Smooth muscle cell of trachea (primary cell): ENCODE results near the gene APOM. TPM values are rescaled to one million over a fixed set of nuclear protein-coding genes. Genes with fewer than 3 reads are reported as not detected.

Experiments
- total RNA-seq: library from RNA; depleted of rRNA; stranded (reverse); fragments of >200 nt; gene quantifications from 2 replicates; pipeline ENCODE4 v1.2.1, GENCODE V29; 2014

The APOM gene
- total RNA-seq: 1.0 and 1.3 TPM in 2 replicates

DNA sequence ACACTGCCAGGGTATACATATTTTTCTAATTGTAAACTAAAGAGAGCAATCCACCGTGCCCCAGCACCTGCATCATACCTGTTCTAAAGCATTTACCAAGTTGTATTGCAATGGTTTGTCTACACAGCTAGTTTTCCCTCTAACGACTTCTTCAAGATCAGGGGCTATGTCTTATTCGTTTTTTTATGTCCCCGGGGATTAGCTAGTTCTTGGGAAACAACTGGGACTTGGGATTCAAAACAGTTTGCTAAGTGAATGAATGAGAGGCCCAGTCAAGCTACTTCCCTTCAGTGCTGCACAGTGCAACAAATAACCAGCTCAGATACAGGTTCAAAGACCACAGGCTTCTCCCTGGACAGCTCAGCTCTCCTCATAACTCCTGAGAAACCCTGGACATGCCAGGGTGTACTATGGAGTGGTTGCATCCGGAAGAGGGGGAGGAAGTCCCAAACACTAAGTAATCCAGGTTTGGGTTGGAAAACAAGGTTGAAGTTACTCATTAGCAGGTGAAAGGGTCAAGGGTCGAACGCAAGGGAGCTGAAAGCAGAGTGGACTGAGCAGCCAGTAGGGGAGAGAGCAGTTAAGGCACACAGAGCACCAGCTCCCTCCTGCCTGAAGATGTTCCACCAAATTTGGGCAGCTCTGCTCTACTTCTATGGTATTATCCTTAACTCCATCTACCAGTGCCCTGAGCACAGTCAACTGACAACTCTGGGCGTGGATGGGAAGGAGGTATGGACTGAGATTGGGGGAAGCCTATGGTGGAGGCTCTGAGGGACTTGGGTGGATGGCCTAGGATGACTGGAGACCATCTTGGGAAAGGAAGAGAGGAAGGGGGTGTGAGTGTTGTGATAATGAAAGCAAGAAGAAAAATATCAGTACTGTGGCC lies at the start of gene APOM:
Gene APOM (plus strand): TSS at position 546 of the 889 bp plus-strand sequence. CDS start 73 bp downstream, at position 619.

GRCh38 chr6:31614684-31615578 lies 40.8 kb upstream of the APOM start, which contains the start of gene AIF1:
AIF1 (plus strand) TSS chr6:31615234; CDS start chr6:31615330, 96 bp downstream.

GRCh38 chr6:31620586-31621319 lies 34.9 kb upstream of the APOM start, which contains the start of gene PRRC2A:
PRRC2A (plus strand) TSS chr6:31620715; CDS start chr6:31622790, 2,075 bp downstream.

DNA sequence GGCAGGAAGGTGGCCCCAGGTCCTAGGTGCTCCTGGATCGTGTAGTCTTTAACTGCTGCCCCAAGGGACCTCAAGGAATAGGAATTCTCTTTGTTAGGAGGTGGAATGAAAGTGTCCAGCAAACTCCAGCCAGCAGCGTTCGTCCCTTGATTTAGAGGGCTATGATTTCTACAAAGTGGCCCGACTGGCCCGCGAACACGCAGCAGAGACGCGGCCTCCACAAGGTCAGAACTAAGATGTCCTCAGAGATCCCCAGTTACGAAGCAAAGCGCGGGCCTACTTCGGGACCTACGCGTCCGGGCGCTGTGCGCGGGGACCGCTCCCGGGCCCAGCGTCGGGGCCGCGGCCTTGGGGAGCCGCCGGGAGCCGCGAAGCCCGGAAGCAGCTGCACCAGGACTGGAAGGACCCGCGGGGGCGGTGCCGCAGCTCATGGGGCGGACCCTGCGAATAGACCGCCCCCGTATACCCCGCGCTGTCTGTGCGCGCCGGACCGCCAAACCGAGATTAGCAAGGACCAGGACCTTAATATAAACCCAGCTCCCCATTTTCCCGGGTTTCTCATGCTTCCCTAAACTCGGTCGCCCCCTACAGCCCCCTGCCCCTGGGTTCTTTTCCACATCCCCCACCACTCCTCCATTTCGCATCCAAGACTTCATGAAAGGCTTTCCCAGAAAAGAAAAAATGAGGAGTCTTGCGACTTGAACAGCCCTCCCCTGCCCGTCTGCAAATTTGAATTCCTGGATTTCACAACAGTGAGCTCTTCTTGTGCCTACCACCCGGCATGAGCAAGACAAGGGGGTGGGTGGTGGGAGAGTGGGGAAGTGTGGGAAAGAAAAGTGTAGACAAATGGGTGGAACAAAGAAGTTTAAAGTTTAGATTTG lies 4.9 kb downstream of the APOM start, which contains the start of gene C6orf47:
Gene C6orf47 (minus strand): TSS at position 398 of the 881 bp plus-strand sequence. CDS start 831 bp downstream, outside the sequence.

DNA sequence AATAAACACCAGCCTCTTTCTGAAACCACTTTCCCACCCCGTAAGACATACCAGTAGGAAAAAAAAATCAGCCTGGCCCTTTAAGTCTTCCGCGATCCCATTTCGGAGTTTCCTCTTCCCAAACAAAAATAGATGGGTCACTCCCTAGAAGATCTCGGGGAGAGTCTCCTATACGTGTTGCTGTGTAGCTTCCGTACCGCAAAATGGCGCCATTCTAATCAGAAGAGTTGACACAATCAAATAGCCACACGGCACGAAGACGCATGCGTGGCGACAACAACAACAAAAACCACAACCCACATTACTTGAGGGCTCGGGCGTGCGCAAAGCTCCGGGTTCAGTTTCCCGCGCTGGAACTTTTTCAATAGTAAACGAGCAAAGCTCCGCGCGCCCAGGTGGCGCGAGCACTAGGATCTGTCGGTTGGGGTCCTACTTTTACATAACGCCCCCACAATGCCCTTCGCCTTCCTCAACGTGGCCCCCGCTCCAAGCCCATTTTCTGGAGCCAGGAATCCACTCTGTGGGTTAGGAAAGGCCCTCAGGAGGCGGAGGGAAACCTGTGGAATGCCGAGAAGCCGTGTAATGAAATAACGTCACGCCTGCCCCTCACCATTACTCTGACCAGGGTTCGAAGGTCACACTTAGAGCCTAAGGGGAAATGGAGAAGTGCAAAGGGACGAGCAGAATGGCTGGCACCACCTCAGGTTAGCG lies 9.3 kb downstream of the APOM start, which contains the start of gene GPANK1:
Gene GPANK1 (minus strand): TSS at position 208 of the 711 bp plus-strand sequence. CDS start 519 bp downstream, outside the sequence.

GRCh38 chr6:31665501-31666336 lies 10.0 kb downstream of the APOM start, which contains the start of gene CSNK2B:
CSNK2B (plus strand) TSS chr6:31666080; CDS start chr6:31666832, 752 bp downstream.

DNA sequence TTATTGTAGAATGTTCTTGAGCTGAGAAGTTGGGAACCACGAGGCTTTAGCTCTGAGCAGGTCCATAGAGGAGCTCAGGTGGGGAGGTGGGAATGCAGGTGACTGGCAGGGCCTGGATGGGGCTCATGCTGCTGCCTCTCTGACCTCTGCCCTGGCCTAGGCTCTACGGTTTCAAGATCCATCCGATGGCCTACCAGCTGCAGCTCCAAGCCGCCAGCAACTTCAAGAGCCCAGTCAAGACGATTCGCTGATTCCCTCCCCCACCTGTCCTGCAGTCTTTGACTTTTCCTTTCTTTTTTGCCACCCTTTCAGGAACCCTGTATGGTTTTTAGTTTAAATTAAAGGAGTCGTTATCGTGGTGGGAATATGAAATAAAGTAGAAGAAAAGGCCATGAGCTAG lies 14.0 kb downstream of the APOM start, which contains the start of gene LY6G5B:
Gene LY6G5B (plus strand): TSS at position 301 of the 400 bp plus-strand sequence. CDS start 975 bp downstream, outside the sequence.

GRCh38 chr6:31680226-31681134 lies 24.8 kb downstream of the APOM start, which contains the start of gene LY6G5C:
LY6G5C (minus strand) TSS chr6:31681067; CDS start chr6:31680373, 694 bp downstream.

DNA sequence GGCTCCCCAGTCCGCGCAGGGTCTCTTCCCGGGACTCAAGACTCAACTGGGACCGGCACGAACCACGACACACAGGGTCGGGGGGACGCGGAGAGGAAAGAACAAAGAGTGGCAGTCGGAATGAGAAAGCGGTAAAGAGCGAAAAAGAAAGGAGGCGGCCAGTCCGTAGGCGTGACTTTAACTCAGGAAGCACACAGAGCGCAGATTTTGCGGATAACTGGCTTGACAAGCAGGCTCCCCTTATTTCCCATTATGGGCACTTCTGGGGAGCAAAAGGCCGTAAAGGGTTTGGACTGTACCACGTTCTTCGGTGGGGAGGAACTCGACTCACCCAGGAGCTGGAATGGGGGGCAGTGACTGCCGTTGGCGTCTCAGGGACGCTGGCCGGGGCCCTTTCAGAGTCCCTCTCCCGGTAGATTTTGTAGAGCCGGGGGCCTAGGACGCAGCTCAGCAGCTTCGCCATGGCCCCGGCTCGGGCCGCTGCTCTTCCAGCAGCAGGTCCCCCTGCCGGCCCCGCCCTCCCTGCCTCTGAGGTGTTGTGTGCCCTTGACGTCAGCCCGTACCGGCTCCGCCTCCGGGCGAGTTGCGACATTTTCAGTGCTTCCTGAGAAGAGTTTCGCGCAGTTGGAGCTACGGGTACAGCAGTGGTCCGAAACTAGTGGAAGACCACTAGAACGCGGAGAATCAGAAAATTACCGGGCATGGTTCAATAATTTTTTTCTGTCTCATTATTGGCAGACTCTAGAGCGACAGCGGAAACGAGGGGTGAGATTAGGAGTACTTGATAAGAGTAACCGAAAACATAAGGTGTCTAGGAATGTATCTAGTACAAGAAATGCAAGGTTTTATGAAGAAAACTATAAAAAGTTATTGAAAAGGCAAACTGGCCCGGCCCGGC lies 47.4 kb downstream of the APOM start, which contains the start of gene ABHD16A:
Gene ABHD16A (minus strand): TSS at position 506 of the 898 bp plus-strand sequence. CDS start 43 bp downstream, at position 463.

GRCh38 chr6:31706599-31706998 lies 50.9 kb downstream of the APOM start, which contains the start of gene LY6G6F:
LY6G6F (plus strand) TSS chr6:31706866; CDS start chr6:31706907, 41 bp downstream.

Other genes starting within 250 kb of the APOM start
- gene MICB, start 157.7 kb upstream of the APOM start, total RNA-seq: 8.4 and 10.5 TPM in 2 replicates
- gene MCCD1, start 126.9 kb upstream of the APOM start, total RNA-seq: not detected in 2 replicates
- 332 and 492 TPM in 2 replicates for gene DDX39B, start 113.9 kb upstream of the APOM start, total RNA-seq
- 5.5 and 5.7 TPM in 2 replicates for gene ATP6V1G2, start 109.3 kb upstream of the APOM start, total RNA-seq
- 23.3 and 41.0 TPM in 2 replicates for gene NFKBIL1, start 108.3 kb upstream of the APOM start, total RNA-seq
- gene LTA, start 83.6 kb upstream of the APOM start, total RNA-seq: not detected in 2 replicates
- gene TNF, start 80.3 kb upstream of the APOM start, total RNA-seq: not detected in 2 replicates
- not detected in 2 replicates for gene LTB, start 73.5 kb upstream of the APOM start, total RNA-seq
- gene LST1, start 69.6 kb upstream of the APOM start, total RNA-seq: not detected in 2 replicates
- not detected in 2 replicates for gene NCR3, start 62.9 kb upstream of the APOM start, total RNA-seq
- not detected in 2 replicates for gene AIF1, start 40.7 kb upstream of the APOM start, total RNA-seq
- gene PRRC2A, start 35.2 kb upstream of the APOM start, total RNA-seq: 46.6 and 50.6 TPM in 2 replicates
- gene BAG6, start 3.2 kb upstream of the APOM start, total RNA-seq: 171 and 206 TPM in 2 replicates
- gene C6orf47, start 4.9 kb downstream of the APOM start, total RNA-seq: 21.7 and 24.8 TPM in 2 replicates
- gene GPANK1, start 9.1 kb downstream of the APOM start, total RNA-seq: 13.2 and 20.9 TPM in 2 replicates
- 112 and 124 TPM in 2 replicates for gene CSNK2B, start 10.2 kb downstream of the APOM start, total RNA-seq
- 3.2 and 3.8 TPM in 2 replicates for gene LY6G5B, start 14.1 kb downstream of the APOM start, total RNA-seq
- gene LY6G5C, start 25.2 kb downstream of the APOM start, total RNA-seq: 0.66 and 0.73 TPM in 2 replicates
- 47.6 and 58.2 TPM in 2 replicates for gene ABHD16A, start 47.4 kb downstream of the APOM start, total RNA-seq
- gene LY6G6F, start 51.0 kb downstream of the APOM start, total RNA-seq: not detected in 2 replicates
- gene LY6G6D, start 59.5 kb downstream of the APOM start, total RNA-seq: not detected in 2 replicates
- not detected in 2 replicates for gene LY6G6C, start 65.9 kb downstream of the APOM start, total RNA-seq
- not detected in 2 replicates for gene MPIG6B, start 67.5 kb downstream of the APOM start, total RNA-seq
- gene DDAH2, start 73.4 kb downstream of the APOM start, total RNA-seq: 93.8 and 161 TPM in 2 replicates
- 662 and 1,073 TPM in 2 replicates for gene CLIC1, start 80.6 kb downstream of the APOM start, total RNA-seq
- 5.8 and 15.9 TPM in 2 replicates for gene MSH5, start 84.1 kb downstream of the APOM start, total RNA-seq
- 1.3 and 1.9 TPM in 2 replicates for gene SAPCD1, start 106.8 kb downstream of the APOM start, total RNA-seq
- 0.50 and 1.2 TPM in 2 replicates for gene VWA7, start 121.4 kb downstream of the APOM start, total RNA-seq
- 60.0 and 75.2 TPM in 2 replicates for gene VARS1, start 139.9 kb downstream of the APOM start, total RNA-seq
- gene LSM2, start 151.1 kb downstream of the APOM start, total RNA-seq: 19.4 and 39.1 TPM in 2 replicates
- gene HSPA1L, start 159.4 kb downstream of the APOM start, total RNA-seq: 1.5 TPM in 2 replicates
- gene HSPA1A, start 159.6 kb downstream of the APOM start, total RNA-seq: 98.0 and 168 TPM in 2 replicates
- gene HSPA1B, start 171.8 kb downstream of the APOM start, total RNA-seq: 140 and 202 TPM in 2 replicates
- 80.6 and 120 TPM in 2 replicates for gene NEU1, start 206.9 kb downstream of the APOM start, total RNA-seq
- gene SLC44A4, start 223.1 kb downstream of the APOM start, total RNA-seq: 0.17 TPM in 1 of 2 replicates, not detected in the other
- gene EHMT2, start 241.8 kb downstream of the APOM start, total RNA-seq: 62.0 and 93.5 TPM in 2 replicates
- 3.8 and 9.8 TPM in 2 replicates for gene ZBTB12, start 246.2 kb downstream of the APOM start, total RNA-seq